RCC 7860 (cell line): ENCODE results near the gene NCR1.
"Not testable (repeated sequence)": the region's sequence is repeated elsewhere in the genome, so short reads cannot be mapped to it uniquely, and the experiment has no call there.

ENCODE experiments used
- DNase-seq: peaks from one replicate; pipeline ENCODE4 v3.0.0-alpha.2; 2015; ENCODE audit warnings: low spot score
- FAIRE-seq: peaks from 2 replicates; lab custom pipeline; 2012; peaks lifted over from hg19 to GRCh38; lab: Jason Lieb, UNC

The NCR1 gene

GRCh38 chr19:54905803-54906511 lies at the start of gene NCR1:
TSS of gene NCR1 (plus strand) at chr19:54906148. CDS start at chr19:54906188, 40 bp downstream.
- no peak for FAIRE-seq
- DNase-seq, result no peak

GRCh38 chr19:54858476-54858875 lies 47.5 kb upstream of the NCR1 start:
- not testable (repeated sequence) for DNase-seq, FAIRE-seq

- DNase-seq, FAIRE-seq: not testable (repeated sequence)
These were observed 46.5 kb upstream of the NCR1 start for GRCh38 chr19:54859421-54859820.

GRCh38 chr19:54863459-54863858 lies 42.5 kb upstream of the NCR1 start:
- not testable (repeated sequence) for DNase-seq, FAIRE-seq

- DNase-seq, result no peak
- FAIRE-seq, result no peak
These were observed 34.3 kb upstream of the NCR1 start for GRCh38 chr19:54871696-54872095.

- DNase-seq, result no peak
- no peak for FAIRE-seq
These were observed 32.0 kb upstream of the NCR1 start, which contains the start of gene FCAR for GRCh38 chr19:54873990-54874389. TSS of gene FCAR (plus strand) at chr19:54874235. CDS start at chr19:54874290, 55 bp downstream.

GRCh38 chr19:54875506-54875905 lies 30.4 kb upstream of the NCR1 start:
- FAIRE-seq (no peak), DNase-seq (no peak)

- DNase-seq, result no peak
- no peak for FAIRE-seq
These were observed 28.5 kb upstream of the NCR1 start for GRCh38 chr19:54877471-54877870.

GRCh38 chr19:54881884-54882283 lies 24.1 kb upstream of the NCR1 start:
- DNase-seq (no peak), FAIRE-seq (no peak)

GRCh38 chr19:54882758-54883157 lies 23.2 kb upstream of the NCR1 start:
- no peak for FAIRE-seq
- DNase-seq, result no peak

GRCh38 chr19:54883228-54883627 lies 22.7 kb upstream of the NCR1 start:
- FAIRE-seq, result no peak
- no peak for DNase-seq

- FAIRE-seq (no peak), DNase-seq (no peak)
These were observed 17.7 kb upstream of the NCR1 start for GRCh38 chr19:54888239-54888638.

- DNase-seq, result no peak
- no peak for FAIRE-seq
These were observed 16.4 kb upstream of the NCR1 start for GRCh38 chr19:54889566-54889965.

GRCh38 chr19:54893406-54893805 lies 12.5 kb upstream of the NCR1 start:
- DNase-seq (no peak), FAIRE-seq (no peak)

- FAIRE-seq, DNase-seq: not testable (repeated sequence)
These were observed 11.8 kb upstream of the NCR1 start for GRCh38 chr19:54894106-54894505.

GRCh38 chr19:54896036-54896435 lies 9.9 kb upstream of the NCR1 start:
- DNase-seq (no peak), FAIRE-seq (no peak)

- not testable (repeated sequence) for DNase-seq, FAIRE-seq
These were observed 7.3 kb upstream of the NCR1 start for GRCh38 chr19:54898685-54899084.

- not testable (repeated sequence) for FAIRE-seq, DNase-seq
These were observed 6.3 kb upstream of the NCR1 start for GRCh38 chr19:54899646-54900045.

- DNase-seq, FAIRE-seq: not testable (repeated sequence)
These were observed 4.8 kb upstream of the NCR1 start for GRCh38 chr19:54901153-54901552.

- DNase-seq, result no peak
- FAIRE-seq, result no peak
These were observed 3.9 kb upstream of the NCR1 start for GRCh38 chr19:54902061-54902460.

GRCh38 chr19:54903303-54903702 lies 2.6 kb upstream of the NCR1 start:
- no peak for DNase-seq
- FAIRE-seq, result no peak

- not testable (repeated sequence) for FAIRE-seq, DNase-seq
These were observed 1.7 kb upstream of the NCR1 start for GRCh38 chr19:54904261-54904660.

GRCh38 chr19:54905421-54905802 lies 536 bp upstream of the NCR1 start:
- no peak for FAIRE-seq
- no peak for DNase-seq
